IPS DF 6.9 (cell line): ENCODE data around the gene ATF6.

Experiments used
- DNase-seq: peaks from one replicate; pipeline ENCODE4 v3.0.0-alpha.2; 2013; ENCODE audit warnings: low read depth, low spot score
- H3K27ac ChIP-seq: one replicate; pipeline ENCODE4 v1.5.1; 2013; ENCODE audit warnings: low read length, control low read depth
- H3K27me3 ChIP-seq: 2 replicates; pipeline ENCODE4 v1.6.1; 2013; ENCODE audit warnings: mild to moderate bottlenecking, low read length; ENCODE audit not compliant: control insufficient read depth, insufficient read depth
- H3K36me3 ChIP-seq: 2 replicates; pipeline ENCODE4 v1.6.1; 2013; ENCODE audit warnings: low read length; ENCODE audit not compliant: control insufficient read depth, insufficient read depth
- H3K4me1 ChIP-seq: 2 replicates; pipeline ENCODE4 v1.6.1; 2013; ENCODE audit warnings: low read length; ENCODE audit not compliant: control insufficient read depth, insufficient read depth
- H3K4me3 ChIP-seq: 2 replicates; pipeline ENCODE4 v1.5.1; 2013; ENCODE audit warnings: mild to moderate bottlenecking, low read length
- H3K9me3 ChIP-seq: 2 replicates; pipeline ENCODE4 v1.6.1; 2013; ENCODE audit warnings: low read length, inconsistent platforms; ENCODE audit not compliant: control insufficient read depth, insufficient read depth
- WGBS: extraction: QIAGEN DNeasy Blood & Tissue Kit; methylation state at CpG from one replicate; pipeline ENCODE4 v1.1.7; 2013; ENCODE audit warnings: mixed read lengths, missing lambda C conversion rate; ENCODE audit not compliant: insufficient read length, insufficient coverage; 5-methylcytosine and 5-hydroxymethylcytosine counted together

The ATF6 gene

DNA sequence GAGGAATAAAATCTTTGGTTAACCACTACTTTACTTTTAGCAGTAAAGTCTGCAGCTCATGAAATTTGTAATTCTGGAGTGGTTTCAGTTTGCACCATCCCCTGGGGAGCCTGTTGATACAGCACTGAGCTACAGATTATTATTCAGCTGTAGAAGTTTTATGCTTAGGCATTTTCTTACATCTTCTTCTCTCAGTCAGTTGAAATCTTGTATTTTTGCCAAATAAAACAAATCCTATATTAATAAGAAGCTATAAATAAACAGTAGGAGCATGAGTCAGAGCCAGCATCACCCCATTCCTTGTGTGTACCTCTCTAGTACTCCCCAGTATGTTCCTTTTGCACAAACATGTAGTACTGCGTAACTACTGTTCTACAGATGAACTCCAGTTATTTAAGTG, 118.9 kb downstream of the ATF6 start:
- Histone ChIP-seq H3K36me3 (no peaks in the 10 kb centered on the region), H3K9me3 (no peaks in the 10 kb centered on the region), H3K27ac (no peak overlapping the region), H3K4me3 (no peak overlapping the region), H3K27me3 (no peaks in the 10 kb centered on the region), H3K4me1 (no peaks in the 10 kb centered on the region)
- WGBS: no CpG with 5 or more reads among the region's 1 CpG
- no peak for DNase-seq

DNA sequence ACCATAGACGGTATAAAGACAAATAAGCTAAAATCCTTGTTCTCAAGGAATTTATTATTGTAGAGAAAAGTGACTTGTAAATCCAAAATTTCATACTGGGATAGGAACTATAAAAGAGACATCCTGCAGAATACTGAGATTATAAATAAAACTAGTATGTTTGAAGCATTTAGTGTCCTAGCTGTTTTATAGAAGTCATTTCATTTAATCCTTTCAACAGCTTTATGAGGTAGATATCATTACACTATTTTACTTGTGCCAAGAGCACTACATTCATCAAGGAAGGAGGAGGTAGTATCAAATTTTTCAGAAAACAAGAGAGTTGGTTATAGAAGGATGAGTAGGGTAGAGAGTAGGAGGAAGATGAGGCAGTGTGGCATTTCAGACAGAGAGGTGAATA, 119.6 kb downstream of the ATF6 start:
- WGBS: no CpG with 5 or more reads among the region's 1 CpG
- no peak overlapping the region for H3K27ac ChIP-seq
- H3K36me3 ChIP-seq: no peaks in the 10 kb centered on the region; the same call in 1 of the 2 replicates
- no peak overlapping the region for H3K4me3 ChIP-seq
- no peaks in the 10 kb centered on the region for H3K4me1 ChIP-seq
- H3K9me3 ChIP-seq: no peaks in the 10 kb centered on the region
- no peak for DNase-seq
- no peaks in the 10 kb centered on the region for H3K27me3 ChIP-seq

DNA sequence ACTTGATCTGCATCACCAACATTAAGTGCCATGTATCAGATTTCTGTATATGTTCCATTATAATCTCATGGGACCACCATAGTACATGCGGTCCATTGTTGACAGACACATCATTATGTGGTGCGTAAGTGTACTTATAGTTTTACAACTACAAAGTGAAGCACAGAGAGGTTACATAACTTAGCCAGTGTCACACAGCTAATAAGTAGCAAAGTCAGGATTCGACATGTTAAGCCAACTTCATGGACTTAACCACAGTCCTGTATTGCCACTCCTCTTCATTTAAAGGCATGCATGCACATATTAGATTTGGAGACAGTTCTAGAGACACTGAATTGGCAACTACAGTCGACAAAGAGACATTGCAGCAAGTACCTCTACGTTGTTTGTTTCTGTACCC, 120.5 kb downstream of the ATF6 start:
- H3K4me1 ChIP-seq: no peaks in the 10 kb centered on the region
- WGBS: no CpG with 5 or more reads among the region's 5 CpGs
- H3K27ac ChIP-seq: no peak overlapping the region
- no peaks in the 10 kb centered on the region for H3K27me3 ChIP-seq
- no peaks in the 10 kb centered on the region; the same call in 1 of the 2 replicates for H3K36me3 ChIP-seq
- H3K9me3 ChIP-seq: no peaks in the 10 kb centered on the region
- no peak overlapping the region for H3K4me3 ChIP-seq
- DNase-seq: no peak

- Histone ChIP-seq H3K36me3 (no peaks in the 10 kb centered on the region; the same call in 1 of the 2 replicates), H3K27ac (no peak overlapping the region)
- DNase-seq: no peak
These were observed 121.7 kb downstream of the ATF6 start for GRCh38 chr1:161887730-161888287.

DNA sequence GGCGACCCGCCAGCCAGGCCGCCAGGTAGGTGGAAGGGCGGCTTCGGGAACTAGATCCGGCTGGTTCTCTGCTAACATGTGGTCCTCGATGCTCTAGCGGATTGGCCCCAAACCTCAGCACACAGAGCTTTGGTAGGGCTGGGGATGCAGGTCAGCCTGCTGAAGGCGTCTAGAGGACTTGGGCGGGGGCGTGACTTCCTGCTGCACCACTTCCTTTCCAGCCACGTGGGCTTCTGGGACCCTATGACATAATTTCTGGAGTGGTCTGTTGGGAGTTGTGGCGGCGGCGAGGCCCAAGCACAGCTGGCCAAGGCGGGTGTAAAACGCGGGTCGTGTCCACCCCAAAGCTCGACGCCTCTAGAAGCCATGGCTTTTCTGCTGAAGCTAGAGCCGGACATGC, 124.5 kb downstream of the ATF6 start:
- Histone ChIP-seq H3K36me3 (no peaks in the 10 kb centered on the region; the same call in 1 of the 2 replicates), H3K4me1 (no peaks in the 10 kb centered on the region)
- WGBS: no CpG with 5 or more reads among the region's 22 CpGs

More at GRCh38 chr1:161887730-161888287, 121.7 kb downstream of the ATF6 start:
- H3K4me3 ChIP-seq: no peak overlapping the region
- no peaks in the 10 kb centered on the region for H3K27me3 ChIP-seq
- H3K4me1 ChIP-seq: no peaks in the 10 kb centered on the region
- no peaks in the 10 kb centered on the region for H3K9me3 ChIP-seq
- WGBS: no CpG with 5 or more reads among the region's 3 CpGs

DNA sequence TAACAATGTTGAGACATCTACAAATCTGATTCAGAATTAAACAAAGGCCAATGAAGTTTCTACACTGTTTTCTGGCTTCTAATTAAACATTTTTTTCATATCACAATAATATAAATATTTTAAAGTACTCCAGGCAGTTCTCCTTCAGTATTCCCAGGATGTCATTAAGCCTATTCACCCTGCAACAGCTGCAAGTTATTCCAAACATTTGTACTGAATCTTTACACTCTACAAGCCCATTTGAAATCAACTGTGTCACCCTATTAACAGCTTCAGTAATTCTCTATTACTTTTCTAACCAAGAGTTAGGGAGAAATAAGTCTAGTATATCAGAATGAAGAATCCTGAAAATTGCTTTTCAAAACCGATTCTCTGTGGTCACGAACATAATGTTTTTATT, 133.0 kb downstream of the ATF6 start:
- H3K4me1 ChIP-seq: no peaks in the 10 kb centered on the region
- no peak overlapping the region for H3K4me3 ChIP-seq
- H3K36me3 ChIP-seq: no peaks in the 10 kb centered on the region
- no peak overlapping the region for H3K27ac ChIP-seq
- H3K27me3 ChIP-seq: no peaks in the 10 kb centered on the region
- DNase-seq: no peak
- H3K9me3 ChIP-seq: no peaks in the 10 kb centered on the region
- no CpG with 5 or more reads among the region's 2 CpGs for WGBS

More for the DNA sequence above, 124.5 kb downstream of the ATF6 start:
- H3K27me3 ChIP-seq: no peaks in the 10 kb centered on the region
- DNase-seq: no peak
- no peaks in the 10 kb centered on the region for H3K9me3 ChIP-seq
- H3K27ac ChIP-seq: no peak overlapping the region
- H3K4me3 ChIP-seq: no peak overlapping the region

DNA sequence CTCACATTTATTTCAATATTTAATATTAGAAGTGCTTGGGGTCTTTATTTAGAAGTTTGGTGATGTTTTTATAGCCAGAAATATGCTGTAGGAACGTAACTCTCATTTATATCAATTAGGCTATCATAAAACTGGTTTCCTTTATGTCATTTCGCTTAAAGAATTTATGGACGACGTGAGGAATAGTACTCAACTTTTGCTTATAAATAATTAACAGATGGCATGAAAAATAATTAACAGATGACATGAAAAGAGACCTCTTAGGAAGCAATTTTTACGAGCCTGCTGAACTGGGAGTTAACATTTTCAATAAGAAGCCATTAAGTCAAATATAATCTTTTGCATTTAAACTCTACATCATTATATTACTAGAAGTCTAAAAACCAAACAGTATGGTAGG, 134.0 kb downstream of the ATF6 start:
- no peaks in the 10 kb centered on the region for H3K4me1 ChIP-seq
- no CpG with 5 or more reads among the region's 5 CpGs for WGBS
- no peak for DNase-seq
- H3K27ac ChIP-seq: no peak overlapping the region
- H3K9me3 ChIP-seq: no peaks in the 10 kb centered on the region
- H3K4me3 ChIP-seq: no peak overlapping the region
- H3K36me3 ChIP-seq: no peaks in the 10 kb centered on the region
- H3K27me3 ChIP-seq: no peaks in the 10 kb centered on the region

- Histone ChIP-seq H3K27me3 (no peaks in the 10 kb centered on the region), H3K4me1 (no peaks in the 10 kb centered on the region), H3K36me3 (no peaks in the 10 kb centered on the region), H3K27ac (no peak overlapping the region), H3K9me3 (no peaks in the 10 kb centered on the region), H3K4me3 (no peak overlapping the region)
- WGBS: no CpG with 5 or more reads among the region's 2 CpGs
- no peak for DNase-seq
These were observed 136.1 kb downstream of the ATF6 start for GRCh38 chr1:161902182-161902581.

DNA sequence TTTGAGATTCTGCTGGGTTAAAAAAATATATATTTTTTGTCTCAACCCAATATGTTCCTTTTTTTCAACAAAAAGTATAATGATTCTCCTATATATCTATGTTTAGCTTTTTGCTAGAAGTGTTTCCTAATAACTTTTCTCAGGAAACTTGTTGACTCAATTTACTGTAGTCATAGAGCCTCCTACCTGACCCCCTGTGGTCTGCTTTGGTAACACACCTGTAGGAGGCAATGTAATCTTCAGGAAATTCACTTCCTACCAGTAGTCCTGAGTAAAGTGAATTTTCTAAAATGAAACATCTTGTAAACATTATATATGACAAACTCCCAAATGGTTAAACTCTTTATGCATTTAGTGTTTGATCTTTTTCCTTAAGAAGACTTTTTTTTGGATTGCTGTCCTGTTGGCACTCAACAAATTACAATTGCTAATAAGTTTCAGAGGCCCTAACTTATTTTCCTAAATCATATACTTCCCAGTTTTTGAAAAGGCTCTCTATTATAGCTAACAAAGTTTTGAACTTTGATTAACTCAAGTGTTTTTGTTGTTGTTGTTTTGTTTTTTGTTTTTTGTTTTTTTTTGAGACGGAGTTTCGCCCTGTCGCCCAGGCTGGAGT, 139.3 kb downstream of the ATF6 start:
- no CpG with 5 or more reads among the region's 3 CpGs for WGBS
- peak; percentile 9 for DNase-seq
- Histone ChIP-seq H3K4me1 (no peaks in the 10 kb centered on the region), H3K27me3 (no peaks in the 10 kb centered on the region), H3K27ac (no peak overlapping the region), H3K9me3 (no peaks in the 10 kb centered on the region), H3K4me3 (no peak overlapping the region), H3K36me3 (no peaks in the 10 kb centered on the region)

GRCh38 chr1:161907265-161907664, 141.1 kb downstream of the ATF6 start:
- H3K27ac ChIP-seq: no peak overlapping the region
- no peak for DNase-seq
- H3K36me3 ChIP-seq: no peaks in the 10 kb centered on the region
- H3K4me3 ChIP-seq: no peak overlapping the region
- no peaks in the 10 kb centered on the region for H3K4me1 ChIP-seq
- H3K27me3 ChIP-seq: no peaks in the 10 kb centered on the region
- H3K9me3 ChIP-seq: no peaks in the 10 kb centered on the region

- H3K27ac ChIP-seq: no peak overlapping the region
- WGBS: no CpG with 5 or more reads among the region's 3 CpGs
- no peaks in the 10 kb centered on the region for H3K4me1 ChIP-seq
- no peaks in the 10 kb centered on the region for H3K36me3 ChIP-seq
- H3K4me3 ChIP-seq: no peak overlapping the region
- H3K27me3 ChIP-seq: no peaks in the 10 kb centered on the region
- no peaks in the 10 kb centered on the region for H3K9me3 ChIP-seq
- DNase-seq: no peak
These were observed 142.1 kb downstream of the ATF6 start for GRCh38 chr1:161908264-161908663.
